Glomerular visceral epithelial cell (primary cell): Measurements from ENCODE around the gene GRIPAP1.

Source experiments
- DNase-seq: peaks from one replicate; pipeline ENCODE4 v3.0.0-alpha.2; 2016; ENCODE audit errors: extremely low spot score

Gene GRIPAP1

DNA sequence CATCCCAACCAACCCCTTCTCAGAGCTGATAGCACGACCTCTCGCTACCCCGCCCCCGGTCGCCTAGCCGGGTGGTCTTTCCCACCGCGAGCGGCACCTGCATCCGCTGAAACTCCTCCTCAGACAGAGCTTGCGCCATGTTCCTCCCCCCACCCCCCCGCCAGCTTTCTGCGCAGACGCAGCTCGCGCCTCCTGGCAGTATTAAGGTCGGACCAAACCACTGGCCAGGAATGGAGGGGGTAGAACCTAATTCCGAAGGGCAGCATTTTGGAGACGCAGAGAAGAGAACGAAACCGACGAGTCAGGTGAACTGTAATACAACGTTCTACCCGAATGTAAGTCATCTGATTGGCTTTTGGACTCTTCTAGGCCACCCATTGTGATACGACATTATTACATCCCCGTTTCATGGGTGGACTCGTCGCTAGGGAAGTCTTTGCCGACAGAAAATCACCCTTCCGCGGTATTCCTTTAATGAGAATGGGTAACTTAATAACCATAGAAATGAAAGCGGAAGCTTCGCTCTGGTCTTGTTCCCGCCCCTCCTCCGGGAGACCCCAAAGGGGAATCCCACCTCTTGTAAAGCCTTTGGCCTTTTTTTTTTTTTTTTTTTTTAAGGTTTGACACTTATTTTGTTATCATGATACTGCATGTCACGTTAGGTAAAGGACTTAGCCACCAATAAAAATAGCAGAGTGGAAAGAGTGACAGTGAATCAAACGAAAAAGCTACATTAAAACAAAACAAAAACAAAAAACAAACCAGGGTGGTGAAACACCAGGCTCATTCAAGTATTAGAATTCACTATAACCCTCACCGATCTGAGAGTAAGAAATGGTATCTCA is at the start of gene GRIPAP1:
Gene GRIPAP1, minus strand, starts transcription at position 174 of the 845 bp plus-strand sequence. Its CDS starts 35 bp downstream, at position 139.
- DNase-seq, result peak; percentile 83

- DNase-seq, result no peak
These were observed 41.9 kb upstream of the GRIPAP1 start for GRCh38 chrX:49043987-49044281.

DNA sequence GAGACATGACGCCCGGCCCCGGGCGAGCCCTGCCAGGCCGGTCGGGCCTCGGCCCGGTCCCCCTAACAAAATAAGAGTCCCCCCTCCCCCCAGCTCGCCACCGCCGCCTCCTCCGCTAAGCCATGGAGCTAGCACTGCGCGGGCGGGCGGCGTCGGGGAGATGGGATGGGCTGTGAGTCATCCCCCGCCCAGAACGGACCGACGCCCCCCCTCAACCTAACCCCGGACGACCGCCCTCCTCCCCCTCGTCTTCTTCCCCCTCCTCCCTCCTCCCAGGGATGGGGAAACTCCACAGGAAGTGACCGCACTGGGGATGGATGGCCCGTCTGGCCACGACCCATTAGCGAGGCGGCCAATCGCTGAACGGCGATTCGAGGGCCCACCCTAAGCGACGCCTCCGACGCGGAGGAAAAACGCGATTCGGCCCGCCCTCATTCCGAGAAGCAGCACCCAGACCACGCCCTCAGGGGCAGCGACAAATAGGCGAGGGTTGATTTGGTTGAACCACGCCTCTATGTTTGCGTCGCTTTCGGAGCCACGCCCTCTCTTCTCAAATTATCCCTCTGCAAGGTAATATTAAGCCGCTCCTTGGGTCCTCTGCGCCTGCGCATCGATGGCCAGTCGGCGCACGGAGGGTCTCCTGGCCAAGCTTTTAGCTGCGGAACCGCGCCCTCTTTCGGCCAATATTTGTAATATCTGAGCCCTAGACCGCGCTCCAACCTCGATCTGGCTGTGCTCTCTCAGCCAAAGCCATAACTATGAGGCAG is 41.3 kb upstream of the GRIPAP1 start, which contains the start of gene TFE3:
Gene TFE3, minus strand, starts transcription at position 138 of the 767 bp plus-strand sequence. Its CDS starts 131 bp downstream, at position 7.
- peak; percentile 98 for DNase-seq

DNA sequence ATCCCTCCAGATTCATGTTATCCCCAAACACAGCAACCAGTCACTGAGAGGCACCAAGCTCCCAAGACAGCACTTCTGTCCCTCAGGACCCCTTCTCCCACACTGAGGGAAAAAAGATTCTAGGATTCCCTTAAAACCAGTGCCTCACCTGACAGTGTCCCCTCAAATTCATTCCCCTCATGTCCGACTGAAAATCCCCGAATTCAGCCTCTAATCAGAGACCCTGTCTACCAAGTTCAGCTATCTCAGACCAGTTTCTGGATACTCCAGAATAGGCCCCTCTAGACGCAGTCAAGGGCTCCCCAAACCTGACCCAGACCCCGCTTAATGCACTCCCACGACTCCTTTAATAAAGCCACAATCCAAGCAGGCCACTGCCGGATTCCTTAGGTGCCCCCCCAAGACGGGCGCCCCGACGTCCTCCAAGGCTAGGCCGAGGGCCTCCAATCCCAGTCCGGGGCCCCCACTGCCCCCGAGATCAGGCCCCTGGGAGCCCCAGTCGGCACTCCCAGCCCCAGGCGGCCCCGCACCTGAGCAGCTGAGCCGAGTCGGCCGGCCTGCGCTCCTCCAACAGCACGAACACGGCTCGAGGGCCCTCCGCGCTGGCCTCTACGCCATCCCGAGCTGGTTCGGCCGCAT is 40.6 kb upstream of the GRIPAP1 start:
- DNase-seq, result peak; percentile 5

DNA sequence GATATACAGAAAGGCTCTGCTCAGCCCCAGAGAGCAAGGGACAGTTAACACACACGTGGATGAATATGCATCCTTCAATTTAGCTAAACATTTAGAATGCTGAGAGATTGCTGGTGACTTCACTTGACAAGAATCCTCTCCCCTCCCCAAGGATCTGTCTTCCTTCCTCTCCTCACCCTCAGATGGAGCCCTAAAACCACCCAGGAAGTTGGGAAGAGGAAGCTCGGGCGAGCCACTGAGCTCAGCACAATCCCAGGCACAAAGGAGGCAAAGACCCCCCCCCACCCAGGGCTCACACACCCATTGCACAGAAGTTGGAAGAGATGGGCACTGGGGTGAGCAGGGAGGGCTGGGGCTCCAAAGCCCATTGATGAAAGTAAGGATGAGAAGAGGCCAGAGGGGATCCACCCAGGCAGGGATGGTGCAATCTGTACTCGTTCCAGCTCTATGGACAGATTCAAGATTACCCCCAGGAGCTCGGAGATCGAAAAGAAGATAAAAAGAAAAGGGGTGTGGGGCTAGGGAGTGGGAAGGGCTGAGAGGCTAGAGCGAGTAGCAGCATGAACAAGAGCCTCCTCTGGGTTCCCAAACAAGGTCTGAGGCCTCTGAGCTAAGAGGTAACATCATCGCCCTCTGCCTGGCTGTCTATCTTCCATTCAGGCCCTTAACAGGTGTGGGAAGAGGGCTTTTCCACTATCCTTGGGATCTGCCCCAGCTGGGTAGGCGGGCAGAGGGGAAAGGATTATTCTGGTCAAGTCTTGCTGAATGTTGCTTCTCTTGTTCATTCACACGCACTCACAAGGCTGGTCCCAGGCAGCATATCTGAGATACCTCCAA is 39.9 kb upstream of the GRIPAP1 start:
- peak; percentile 60 for DNase-seq

DNA sequence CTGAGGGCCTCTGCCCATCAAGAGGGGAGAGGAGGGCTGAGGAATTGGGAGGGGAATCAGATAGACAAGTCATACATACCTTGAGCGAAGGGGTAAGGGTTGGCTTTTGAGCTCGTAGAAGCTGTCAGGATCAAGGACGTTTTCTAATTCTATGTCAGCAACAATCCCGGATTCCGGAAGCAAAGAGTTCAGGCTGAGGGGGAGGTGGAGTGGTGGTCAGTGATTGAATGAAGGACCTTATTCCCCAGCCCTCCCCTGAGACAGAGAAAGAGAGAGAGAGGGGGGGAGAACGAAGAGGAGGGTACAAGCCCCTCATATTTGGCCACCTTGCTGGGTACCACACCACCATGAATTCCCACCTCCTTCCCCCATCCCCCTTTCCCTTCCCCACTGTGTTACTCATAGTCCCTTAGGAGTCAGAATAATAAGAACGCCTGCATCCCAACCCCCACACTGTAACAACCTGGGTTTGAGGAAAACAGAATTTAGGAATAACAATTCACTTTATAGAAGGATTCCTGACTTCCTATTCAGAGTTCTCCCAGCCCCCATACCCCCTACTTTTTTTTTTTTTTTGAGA is 38.4 kb upstream of the GRIPAP1 start:
- no peak for DNase-seq

DNA sequence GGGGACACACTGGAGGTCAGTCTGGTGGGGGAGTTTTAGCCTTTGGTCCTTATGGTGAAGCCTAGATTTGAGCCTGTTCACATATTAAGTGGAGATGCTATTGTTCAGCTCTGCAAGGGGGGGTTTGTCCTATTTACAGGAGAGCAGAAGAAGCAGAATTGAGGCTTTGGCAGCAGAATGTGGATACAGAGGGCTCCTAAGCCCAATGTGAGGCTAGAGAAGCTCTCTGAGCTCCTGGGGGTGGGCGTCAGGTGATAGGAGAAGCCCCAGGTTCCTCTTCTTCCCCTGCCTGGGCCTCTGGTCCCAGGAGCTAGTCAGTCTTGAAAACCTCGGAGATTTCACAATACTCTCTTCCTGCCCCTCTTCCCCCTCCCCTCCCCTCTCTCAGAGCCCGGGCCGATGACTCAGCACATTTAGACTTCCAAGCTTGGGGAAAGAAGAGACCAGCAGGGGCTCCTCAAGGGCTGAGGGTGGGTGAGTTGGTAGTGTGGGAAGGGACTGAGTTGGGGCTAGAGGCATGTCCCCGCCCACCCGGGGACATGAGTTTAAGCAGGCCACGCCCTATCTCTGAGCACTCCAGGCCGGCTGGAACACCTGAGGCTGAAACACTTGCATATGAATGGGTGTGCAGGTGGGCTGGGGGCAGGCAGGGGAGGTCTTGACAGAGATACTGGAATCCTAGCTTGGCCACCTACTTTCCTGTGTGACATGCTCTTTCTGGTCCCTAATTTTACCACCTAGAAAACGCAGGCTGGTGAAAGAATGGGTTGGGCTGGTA is 37.7 kb upstream of the GRIPAP1 start:
- peak; percentile 90 for DNase-seq

DNA sequence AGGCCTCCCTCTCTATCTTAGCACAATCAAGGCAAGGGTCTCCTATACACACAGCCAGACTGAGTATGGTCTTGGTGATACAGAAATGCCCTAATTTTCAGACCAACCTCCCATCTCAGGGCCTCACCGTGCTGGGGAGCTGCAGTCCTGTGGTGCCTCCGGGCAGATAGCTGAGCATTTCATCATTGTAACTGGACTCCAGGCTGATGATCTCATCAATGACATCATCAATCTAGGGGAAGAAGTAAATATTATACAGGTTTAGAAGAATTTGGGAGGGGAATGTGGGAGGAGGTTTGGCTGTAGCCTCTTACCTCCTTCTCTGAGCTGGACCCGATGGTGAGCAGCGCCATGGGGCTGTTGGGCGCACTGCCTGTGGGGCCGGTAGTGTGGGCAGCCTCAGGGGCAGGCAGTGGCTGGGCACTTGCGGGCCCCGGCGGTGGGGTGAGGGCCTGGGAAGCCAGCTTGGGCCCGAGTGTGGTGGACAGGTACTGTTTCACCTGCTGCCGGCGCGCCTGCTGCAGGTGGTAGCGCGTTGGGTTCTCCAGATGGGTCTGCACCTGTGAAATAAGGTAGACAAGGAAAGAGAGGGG is 35.9 kb upstream of the GRIPAP1 start:
- no peak for DNase-seq

DNA sequence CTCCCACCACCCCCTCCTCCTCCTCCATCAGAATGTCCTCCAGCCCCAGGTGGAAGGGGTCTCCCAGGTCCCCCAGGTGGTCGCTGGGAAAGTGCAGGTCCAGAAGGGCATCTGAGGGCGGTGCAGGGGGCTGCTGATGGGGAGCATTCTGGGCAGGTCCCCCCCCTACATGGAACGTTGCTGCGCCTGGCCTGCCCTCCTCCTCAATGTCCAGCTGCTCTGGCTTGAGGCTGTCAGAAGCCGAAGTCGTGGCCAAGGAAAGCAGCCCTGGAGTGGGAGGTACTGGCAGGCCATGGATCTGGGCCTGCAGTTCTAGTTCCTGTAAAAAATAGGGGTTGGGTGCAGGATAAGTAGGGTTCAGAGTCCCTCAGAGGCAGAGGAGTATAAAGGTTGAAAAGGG is 28.2 kb upstream of the GRIPAP1 start:
- no peak for DNase-seq

GRCh38 chrX:49029876-49030275 is 27.8 kb upstream of the GRIPAP1 start:
- DNase-seq, result no peak

- no peak for DNase-seq
These were observed 17.7 kb upstream of the GRIPAP1 start for GRCh38 chrX:49019599-49020249.

DNA sequence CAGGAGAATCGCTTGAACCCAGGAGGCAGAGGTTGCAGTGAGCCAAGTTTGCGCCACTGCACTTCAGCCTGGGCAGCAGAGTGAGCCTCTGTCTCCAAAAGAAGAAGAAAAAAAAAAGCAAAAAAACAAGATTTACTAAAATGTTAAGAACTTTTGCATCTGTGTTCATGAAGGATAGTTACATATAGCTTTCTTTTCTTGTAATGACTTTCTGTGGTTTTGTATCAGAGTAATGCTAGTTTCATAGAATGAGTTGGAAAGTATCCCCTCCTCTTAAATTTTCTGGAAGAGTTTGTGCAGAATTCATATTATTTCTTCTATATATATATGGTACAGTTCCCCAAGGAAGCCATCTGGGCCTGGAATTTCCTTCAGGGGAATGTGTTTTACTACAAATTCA is 17.0 kb upstream of the GRIPAP1 start:
- DNase-seq, result no peak

DNA sequence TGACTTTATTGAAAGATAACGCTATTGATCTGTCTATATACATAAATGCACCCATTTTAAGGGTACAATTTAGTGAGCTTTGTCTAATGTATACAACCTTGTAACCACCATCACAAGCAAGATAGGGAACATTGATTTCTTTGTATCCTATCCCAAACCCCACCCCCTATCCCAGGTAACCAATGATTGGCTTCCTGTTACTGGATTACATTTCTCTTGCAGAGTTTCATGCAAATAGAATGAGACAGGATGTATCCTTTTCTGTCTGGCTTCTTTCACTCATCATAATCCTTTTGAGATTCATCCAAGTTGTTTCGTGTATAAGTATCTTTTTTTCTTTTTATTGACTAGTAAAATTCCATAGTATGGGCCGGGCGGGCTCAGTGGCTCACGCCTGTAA is 1.6 kb upstream of the GRIPAP1 start:
- DNase-seq, result no peak

DNA sequence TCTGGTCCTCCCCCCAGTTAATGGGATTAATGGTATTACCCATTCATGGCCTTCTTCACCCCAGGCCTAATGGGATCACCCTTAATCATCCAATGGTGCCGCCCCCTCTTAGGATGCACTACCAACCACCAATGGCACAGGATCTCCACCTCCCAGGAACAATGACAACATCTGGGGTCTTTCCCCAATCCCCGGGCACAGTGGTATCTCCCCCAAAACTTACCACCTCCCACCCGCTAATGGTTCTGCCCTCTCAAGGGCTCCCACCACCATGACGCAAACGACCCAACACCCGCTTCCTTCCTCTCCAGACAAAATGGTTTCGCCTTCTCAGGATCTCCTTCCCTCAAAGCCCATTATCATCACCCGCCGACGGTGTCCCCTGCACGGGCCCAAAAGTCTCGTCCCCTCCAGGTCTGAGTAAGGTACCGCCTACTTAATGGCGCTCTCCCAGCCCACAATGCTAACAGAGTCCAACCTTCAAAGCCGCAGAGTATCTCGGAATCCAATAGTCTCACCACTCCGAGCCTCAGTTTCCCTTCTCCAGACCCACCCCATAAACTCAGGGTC is 458 bp downstream of the GRIPAP1 start:
- DNase-seq, result peak; percentile 42

DNA sequence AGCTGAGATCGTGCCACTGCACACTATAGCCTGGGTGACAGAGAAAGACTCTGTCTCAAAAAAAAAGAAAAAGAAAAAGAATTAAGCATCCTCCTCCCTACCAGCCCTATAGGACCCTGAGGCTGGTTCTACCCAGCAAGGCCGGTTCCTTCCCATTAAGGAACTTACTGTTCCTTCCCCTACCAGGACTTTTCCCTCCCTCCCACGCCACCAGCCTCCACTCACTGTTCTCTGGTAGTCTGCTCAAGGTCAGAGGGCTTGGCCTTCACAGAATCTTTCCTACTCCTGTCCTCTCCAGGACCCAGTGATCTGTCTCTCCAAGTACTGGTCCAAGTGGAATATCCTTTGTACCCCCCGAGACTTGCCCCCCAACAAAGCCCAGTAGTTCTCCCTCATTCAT is 1.4 kb downstream of the GRIPAP1 start:
- no peak for DNase-seq

DNA sequence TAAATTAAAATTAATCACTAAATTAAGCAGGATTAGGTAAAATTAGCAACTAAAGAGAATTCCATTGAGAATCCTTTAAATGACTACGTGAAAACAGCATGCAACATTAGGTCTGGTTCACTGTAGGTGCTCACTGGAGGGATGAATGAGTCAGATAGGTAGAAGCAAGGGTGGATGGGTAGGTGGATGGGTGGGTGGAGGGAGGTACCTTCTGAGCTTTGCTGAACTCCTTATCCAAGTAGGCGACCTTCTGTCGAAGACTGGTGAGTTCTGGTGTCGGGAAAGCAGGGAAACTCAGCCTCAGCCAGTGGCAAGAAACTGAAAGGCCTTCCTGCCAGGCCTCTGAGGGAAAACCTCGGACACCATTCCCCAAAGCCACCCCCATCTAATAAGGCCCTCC is 3.0 kb downstream of the GRIPAP1 start:
- no peak for DNase-seq

DNA sequence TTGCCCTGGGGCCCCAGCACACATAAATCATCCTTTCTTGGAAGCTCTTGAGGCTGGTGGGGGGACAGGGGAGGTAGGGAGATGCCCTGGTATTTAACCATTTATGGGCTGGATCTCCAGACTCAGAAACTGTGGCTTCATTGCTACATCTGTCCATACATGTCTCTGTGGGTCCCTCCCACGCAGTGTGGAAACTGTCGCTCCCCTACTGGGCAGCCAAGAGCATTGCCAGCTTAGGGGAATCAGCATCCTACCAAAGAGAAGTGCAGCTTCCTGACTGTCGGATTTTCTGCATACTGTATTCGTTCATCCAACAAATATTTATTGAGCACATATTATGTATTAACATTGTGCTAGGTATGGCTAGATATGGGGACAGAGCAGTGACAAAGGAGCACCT is 3.7 kb downstream of the GRIPAP1 start:
- no peak for DNase-seq

DNA sequence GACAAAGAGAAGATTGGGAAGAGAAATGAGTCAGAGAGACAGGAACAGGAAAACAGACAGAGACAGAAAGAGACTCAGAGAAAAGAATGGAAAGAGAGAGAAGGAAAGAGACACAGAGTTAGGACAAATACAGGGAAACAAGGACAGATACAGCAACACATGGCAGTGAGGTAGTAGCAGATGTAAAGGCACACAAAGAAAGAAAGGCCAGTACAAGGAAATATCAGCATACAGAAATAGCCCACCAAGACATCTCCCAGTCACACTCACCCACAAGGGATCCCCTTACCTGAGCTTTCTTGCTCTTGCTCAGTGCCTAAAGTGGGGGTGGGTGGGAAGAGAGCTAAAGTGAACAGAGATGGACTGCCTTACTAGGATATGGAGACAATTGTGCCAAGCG is 4.2 kb downstream of the GRIPAP1 start:
- no peak for DNase-seq

GRCh38 chrX:48997455-48997854 is 4.6 kb downstream of the GRIPAP1 start:
- DNase-seq, result no peak
